Ovary (tissue), 3 donors: Measurements from ENCODE around the gene LRRC49.

Experiments used
- CTCF ChIP-seq, 3 donors: fragments of 450-650 bp in 2 of 3; fragments of 200-600 bp in 1 of 3; IDR thresholded peaks; one replicate each; pipeline versions ENCODE4 v1.5.1 to v1.8.0; 2016 to 2022; ENCODE audit warnings: antibody characterized with exemption in 3 of 3, mild to moderate bottlenecking in 1 of 3
- POLR2A ChIP-seq: fragments of 450-650 bp; IDR thresholded peaks from one replicate; pipeline ENCODE4 v1.6.1; 2017; ENCODE audit warnings: antibody characterized with exemption, mild to moderate bottlenecking, moderate library complexity
- donor health status: DM: no; HTN: no; CAD: no.

- TF ChIP-seq CTCF (IDR thresholded peaks at IDR 0.05) (no peak), POLR2A (no peak)
These were observed 156.5 kb downstream of the LRRC49 start for GRCh38 chr15:71048913-71049675.
